Measurements from ENCODE around the gene RAD51D. TPM values are rescaled to one million over a fixed set of nuclear protein-coding genes. Genes with fewer than 3 reads are reported as not detected.

RAD51D gene
- total RNA-seq, 1 donor from 2014 or later, result 12.4 TPM

GRCh38 chr17:35159940-35160339 is 40.3 kb upstream of the RAD51D start:
- H3K27me3 ChIP-seq (ENCODE audit: insufficient read depth, low read length), result peaks cover 7% of the 10 kb centered on the region
- H3K27me3 Mint-ChIP-seq (ENCODE audit: low read depth, unreplicated experiment), result peaks cover 15% of the 10 kb centered on the region
- FAIRE-seq, result no peak

GRCh38 chr17:35155246-35155645 is 35.6 kb upstream of the RAD51D start:
- no peak for FAIRE-seq

More at GRCh38 chr17:35159940-35160339, 40.3 kb upstream of the RAD51D start:
- TF ChIP-seq EZH2 (IDR thresholded peaks at IDR 0.05; ENCODE audit: insufficient read depth, low read length) (no peak), CTCF (IDR thresholded peaks at IDR 0.05; ENCODE audit: insufficient read depth, low read depth, low read length) (no peak)
- Mint-ChIP-seq H3K27ac (ENCODE audit: unreplicated experiment) (no peak overlapping the region), H3K4me1 (ENCODE audit: low read depth, unreplicated experiment) (peaks cover 3% of the 10 kb centered on the region), H3K36me3 (ENCODE audit: low read depth, unreplicated experiment) (no peaks in the 10 kb centered on the region), H3K4me3 (ENCODE audit: unreplicated experiment) (no peak overlapping the region), H3K9me3 (ENCODE audit: unreplicated experiment) (no peaks in the 10 kb centered on the region)
- DNase-seq (ENCODE audit: low read depth), result no peak
- no peak overlapping the region for H3K4me3 ChIP-seq (ENCODE audit: insufficient read depth, low read depth, low read length)
- H3K4me1 ChIP-seq (ENCODE audit: insufficient read depth, low read length), result no peaks in the 10 kb centered on the region
- H2AFZ ChIP-seq (ENCODE audit: low read depth, low read length), result no peak overlapping the region
- H3K79me2 ChIP-seq (ENCODE audit: insufficient read depth, low read length), result no peaks in the 10 kb centered on the region
- no peak overlapping the region for H3K9ac ChIP-seq (ENCODE audit: low read length)
- H3K9me3 ChIP-seq (ENCODE audit: insufficient read depth, low read depth, low read length), result no peaks in the 10 kb centered on the region
- no peak overlapping the region for H3K4me2 ChIP-seq (ENCODE audit: low read length)
- H4K20me1 ChIP-seq (ENCODE audit: insufficient read depth, low read length), result no peaks in the 10 kb centered on the region
- H3K27ac ChIP-seq (ENCODE audit: low read depth, low read length), result no peak overlapping the region
- no peaks in the 10 kb centered on the region for H3K36me3 ChIP-seq (ENCODE audit: insufficient read depth, low read length)

More at GRCh38 chr17:35155246-35155645, 35.6 kb upstream of the RAD51D start:
- no peak overlapping the region for H3K9ac ChIP-seq (ENCODE audit: low read length)
- Mint-ChIP-seq H3K27me3 (ENCODE audit: low read depth, unreplicated experiment) (peaks cover 7% of the 10 kb centered on the region), H3K9me3 (ENCODE audit: unreplicated experiment) (no peaks in the 10 kb centered on the region), H3K27ac (ENCODE audit: unreplicated experiment) (no peak overlapping the region), H3K4me3 (ENCODE audit: unreplicated experiment) (no peak overlapping the region), H3K4me1 (ENCODE audit: low read depth, unreplicated experiment) (peaks cover 3% of the 10 kb centered on the region), H3K36me3 (ENCODE audit: low read depth, unreplicated experiment) (no peaks in the 10 kb centered on the region)
- H3K4me2 ChIP-seq (ENCODE audit: low read length), result no peak overlapping the region
- no peak overlapping the region for H3K4me3 ChIP-seq (ENCODE audit: insufficient read depth, low read depth, low read length)
- no peaks in the 10 kb centered on the region for H3K36me3 ChIP-seq (ENCODE audit: insufficient read depth, low read length)
- no peaks in the 10 kb centered on the region for H3K9me3 ChIP-seq (ENCODE audit: insufficient read depth, low read depth, low read length)
- TF ChIP-seq EZH2 (IDR thresholded peaks at IDR 0.05; ENCODE audit: insufficient read depth, low read length) (no peak), CTCF (IDR thresholded peaks at IDR 0.05; ENCODE audit: insufficient read depth, low read depth, low read length) (no peak)
- H3K27me3 ChIP-seq (ENCODE audit: insufficient read depth, low read length), result peaks cover 3% of the 10 kb centered on the region
- no peak for DNase-seq (ENCODE audit: low read depth)
- H4K20me1 ChIP-seq (ENCODE audit: insufficient read depth, low read length), result no peaks in the 10 kb centered on the region
- H2AFZ ChIP-seq (ENCODE audit: low read depth, low read length), result no peak overlapping the region
- H3K79me2 ChIP-seq (ENCODE audit: insufficient read depth, low read length), result no peaks in the 10 kb centered on the region
- no peak overlapping the region for H3K27ac ChIP-seq (ENCODE audit: low read depth, low read length)
- H3K4me1 ChIP-seq (ENCODE audit: insufficient read depth, low read length), result no peaks in the 10 kb centered on the region

All from astrocyte (in vitro differentiated cells and primary cell).